Stimulated activated CD8-positive, alpha-beta memory T cell treated with anti-CD3 and anti-CD28 coated beads, Interleukin-4, amount 100 ng/mL, for 48 hours (primary cell): Measurements from ENCODE around the gene UBXN6.

ENCODE experiments used
- DNase-seq: peaks from one replicate; pipeline ENCODE4 v3.0.0-alpha.2; 2020

The UBXN6 gene

GRCh38 chr19:4402171-4403004, 55.2 kb downstream of the UBXN6 start, which contains the start of gene CHAF1A:
Gene CHAF1A, plus strand, starts transcription at chr19:4402640. Its CDS starts 123 bp downstream, at chr19:4402763.
- peak; percentile 99 for DNase-seq

GRCh38 chr19:4401769-4402170, 55.8 kb downstream of the UBXN6 start:
- no peak for DNase-seq

- DNase-seq: peak; percentile 95
Measured at GRCh38 chr19:4400135-4400936, 57.3 kb downstream of the UBXN6 start, which contains the start of gene SH3GL1. Gene SH3GL1, minus strand, starts transcription at chr19:4400547. Its CDS starts 179 bp downstream, at chr19:4400368.

GRCh38 chr19:4399812-4400134, 57.8 kb downstream of the UBXN6 start:
- DNase-seq: peak; percentile 51

GRCh38 chr19:4396949-4397783, 60.4 kb downstream of the UBXN6 start:
- DNase-seq: no peak
